Measurements from ENCODE around the gene KRT36. TPM values are rescaled to one million over a fixed set of nuclear protein-coding genes. Genes with fewer than 3 reads are reported as not detected.

The KRT36 gene
- total RNA-seq, 1 experiment from 2014 or later = not detected

GRCh38 chr17:41522301-41523224, 32.9 kb upstream of the KRT36 start:
- DNase-seq (ENCODE audit: low spot score) = no peak
- in situ Hi-C loops (cut with HindIII; ENCODE audit: low sequenced_read_pairs) = no loop called here

- in situ Hi-C loops (cut with HindIII; ENCODE audit: low sequenced_read_pairs) = no loop called here
- DNase-seq (ENCODE audit: low spot score) = no peak
These were observed 32.0 kb upstream of the KRT36 start for GRCh38 chr17:41521574-41522261.

GRCh38 chr17:41520821-41521521, 31.3 kb upstream of the KRT36 start:
- DNase-seq (ENCODE audit: low spot score) = no peak

GRCh38 chr17:41519501-41520224, 30.0 kb upstream of the KRT36 start:
- in situ Hi-C loops (cut with HindIII; ENCODE audit: low sequenced_read_pairs) = no loop called here

More at GRCh38 chr17:41520821-41521521, 31.3 kb upstream of the KRT36 start:
- in situ Hi-C loops (cut with HindIII; ENCODE audit: low sequenced_read_pairs) = no loop called here

GRCh38 chr17:41518789-41519449, 29.2 kb upstream of the KRT36 start, which contains the start of gene KRT15:
KRT15 (minus strand) TSS chr17:41518890; CDS start chr17:41518827, 63 bp downstream.
- in situ Hi-C loops (cut with HindIII; ENCODE audit: low sequenced_read_pairs) = no loop called here
- peak; percentile 46 for DNase-seq (ENCODE audit: low spot score)

More at GRCh38 chr17:41519501-41520224, 30.0 kb upstream of the KRT36 start:
- peak; percentile 76 for DNase-seq (ENCODE audit: low spot score)

- DNase-seq (ENCODE audit: low spot score) = no peak
- in situ Hi-C loops (cut with HindIII; ENCODE audit: low sequenced_read_pairs) = no loop called here
These were observed 28.3 kb upstream of the KRT36 start for GRCh38 chr17:41518031-41518430.

- in situ Hi-C loops (cut with HindIII; ENCODE audit: low sequenced_read_pairs) = no loop called here
- no peak for DNase-seq (ENCODE audit: low spot score)
These were observed 27.1 kb upstream of the KRT36 start for GRCh38 chr17:41516830-41517283.

- in situ Hi-C loops (cut with HindIII; ENCODE audit: low sequenced_read_pairs) = no loop called here
- DNase-seq (ENCODE audit: low spot score) = no peak
These were observed 26.6 kb upstream of the KRT36 start for GRCh38 chr17:41516147-41516829.

GRCh38 chr17:41513168-41513547, 23.4 kb upstream of the KRT36 start:
- in situ Hi-C loops (cut with HindIII; ENCODE audit: low sequenced_read_pairs) = no loop called here

GRCh38 chr17:41512546-41513167, 22.9 kb upstream of the KRT36 start:
- DNase-seq (ENCODE audit: low spot score) = no peak
- in situ Hi-C loops (cut with HindIII; ENCODE audit: low sequenced_read_pairs) = no loop called here

More at GRCh38 chr17:41513168-41513547, 23.4 kb upstream of the KRT36 start:
- DNase-seq (ENCODE audit: low spot score) = no peak

- peak; percentile 22 for DNase-seq (ENCODE audit: low spot score)
- in situ Hi-C loops (cut with HindIII; ENCODE audit: low sequenced_read_pairs) = no loop called here
These were observed 22.0 kb upstream of the KRT36 start for GRCh38 chr17:41511716-41512115.

GRCh38 chr17:41511116-41511515, 21.4 kb upstream of the KRT36 start:
- no peak for DNase-seq (ENCODE audit: low spot score)
- in situ Hi-C loops (cut with HindIII; ENCODE audit: low sequenced_read_pairs) = no loop called here

- in situ Hi-C loops (cut with HindIII; ENCODE audit: low sequenced_read_pairs) = no loop called here
- DNase-seq (ENCODE audit: low spot score) = peak; percentile 78
These were observed 20.7 kb upstream of the KRT36 start for GRCh38 chr17:41510251-41511065.

GRCh38 chr17:41507315-41507880, 17.7 kb upstream of the KRT36 start:
- in situ Hi-C loops (cut with HindIII; ENCODE audit: low sequenced_read_pairs) = no loop called here
- DNase-seq (ENCODE audit: low spot score) = no peak

GRCh38 chr17:41505809-41506767, 16.4 kb upstream of the KRT36 start:
- in situ Hi-C loops (cut with HindIII; ENCODE audit: low sequenced_read_pairs) = no loop called here
- no peak for DNase-seq (ENCODE audit: low spot score)

Measured in G401 (cell line).